ENCODE data around the gene TSPAN9.

- TF ChIP-seq, protein P1, sequence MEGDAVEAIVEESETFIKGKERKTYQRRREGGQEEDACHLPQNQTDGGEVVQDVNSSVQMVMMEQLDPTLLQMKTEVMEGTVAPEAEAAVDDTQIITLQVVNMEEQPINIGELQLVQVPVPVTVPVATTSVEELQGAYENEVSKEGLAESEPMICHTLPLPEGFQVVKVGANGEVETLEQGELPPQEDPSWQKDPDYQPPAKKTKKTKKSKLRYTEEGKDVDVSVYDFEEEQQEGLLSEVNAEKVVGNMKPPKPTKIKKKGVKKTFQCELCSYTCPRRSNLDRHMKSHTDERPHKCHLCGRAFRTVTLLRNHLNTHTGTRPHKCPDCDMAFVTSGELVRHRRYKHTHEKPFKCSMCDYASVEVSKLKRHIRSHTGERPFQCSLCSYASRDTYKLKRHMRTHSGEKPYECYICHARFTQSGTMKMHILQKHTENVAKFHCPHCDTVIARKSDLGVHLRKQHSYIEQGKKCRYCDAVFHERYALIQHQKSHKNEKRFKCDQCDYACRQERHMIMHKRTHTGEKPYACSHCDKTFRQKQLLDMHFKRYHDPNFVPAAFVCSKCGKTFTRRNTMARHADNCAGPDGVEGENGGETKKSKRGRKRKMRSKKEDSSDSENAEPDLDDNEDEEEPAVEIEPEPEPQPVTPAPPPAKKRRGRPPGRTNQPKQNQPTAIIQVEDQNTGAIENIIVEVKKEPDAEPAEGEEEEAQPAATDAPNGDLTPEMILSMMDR (conservative IDR thresholded peaks at IDR 0.05; ENCODE audit: low read depth, low read length): no peak
- no peak for TF ChIP-seq EZH2 (IDR thresholded peaks at IDR 0.05; ENCODE audit: borderline replicate concordance, low read depth, low read length, poor library complexity, severe bottlenecking)
Measured at GRCh38 chr12:3045989-3046388, 31.2 kb upstream of the TSPAN9 start.
